Measurements from ENCODE around the gene TOMM40.

Gene TOMM40

DNA sequence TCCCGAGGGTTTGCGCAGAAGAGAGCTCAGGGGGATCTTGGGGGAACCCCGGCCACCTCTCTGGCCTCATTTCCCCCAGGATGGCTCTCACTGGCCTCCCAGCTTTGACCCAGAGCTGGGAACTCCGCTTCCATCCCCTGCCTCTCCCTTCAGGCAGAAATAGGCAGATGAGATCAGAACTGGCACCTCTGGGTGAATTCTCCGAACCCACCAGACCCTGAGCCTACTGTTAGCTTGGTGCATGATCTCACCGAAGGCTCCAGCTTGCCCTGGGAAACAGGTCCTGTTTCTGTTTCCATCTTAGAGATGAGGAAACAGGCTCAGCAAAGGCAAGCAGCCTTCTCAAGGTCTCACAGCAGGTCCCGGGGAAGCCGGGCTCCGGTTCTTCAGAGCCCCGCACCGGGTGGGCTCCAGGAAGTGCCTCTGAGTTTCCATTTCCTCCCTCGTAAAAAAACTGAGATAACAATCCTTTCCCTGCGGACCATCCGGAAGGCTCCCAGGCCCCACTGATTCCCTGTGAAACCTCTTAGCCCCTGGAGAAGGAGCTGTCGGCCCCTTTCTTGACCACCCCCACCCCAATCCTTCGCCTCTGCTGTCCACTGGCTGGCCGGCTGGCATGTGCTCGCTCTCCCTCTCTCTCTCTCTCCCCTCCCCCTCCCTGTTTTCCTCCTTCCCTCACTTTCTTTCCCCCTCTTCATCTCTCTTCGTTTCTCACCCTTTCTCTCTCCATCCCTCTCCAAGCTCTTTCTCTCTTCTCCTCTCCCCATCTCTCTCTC is 42.8 kb upstream of the TOMM40 start:
- no peak for DNase-seq (ENCODE audit: extremely low read depth, low read depth)
- peak overlapping the region; percentile 95 for H3K4me3 ChIP-seq (replicated peaks; ENCODE audit: low read depth, low read length)
- TF ChIP-seq, protein P1, sequence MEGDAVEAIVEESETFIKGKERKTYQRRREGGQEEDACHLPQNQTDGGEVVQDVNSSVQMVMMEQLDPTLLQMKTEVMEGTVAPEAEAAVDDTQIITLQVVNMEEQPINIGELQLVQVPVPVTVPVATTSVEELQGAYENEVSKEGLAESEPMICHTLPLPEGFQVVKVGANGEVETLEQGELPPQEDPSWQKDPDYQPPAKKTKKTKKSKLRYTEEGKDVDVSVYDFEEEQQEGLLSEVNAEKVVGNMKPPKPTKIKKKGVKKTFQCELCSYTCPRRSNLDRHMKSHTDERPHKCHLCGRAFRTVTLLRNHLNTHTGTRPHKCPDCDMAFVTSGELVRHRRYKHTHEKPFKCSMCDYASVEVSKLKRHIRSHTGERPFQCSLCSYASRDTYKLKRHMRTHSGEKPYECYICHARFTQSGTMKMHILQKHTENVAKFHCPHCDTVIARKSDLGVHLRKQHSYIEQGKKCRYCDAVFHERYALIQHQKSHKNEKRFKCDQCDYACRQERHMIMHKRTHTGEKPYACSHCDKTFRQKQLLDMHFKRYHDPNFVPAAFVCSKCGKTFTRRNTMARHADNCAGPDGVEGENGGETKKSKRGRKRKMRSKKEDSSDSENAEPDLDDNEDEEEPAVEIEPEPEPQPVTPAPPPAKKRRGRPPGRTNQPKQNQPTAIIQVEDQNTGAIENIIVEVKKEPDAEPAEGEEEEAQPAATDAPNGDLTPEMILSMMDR (IDR thresholded peaks at IDR 0.05; ENCODE audit: low read depth, low read length, missing control alignments) = no peak

DNA sequence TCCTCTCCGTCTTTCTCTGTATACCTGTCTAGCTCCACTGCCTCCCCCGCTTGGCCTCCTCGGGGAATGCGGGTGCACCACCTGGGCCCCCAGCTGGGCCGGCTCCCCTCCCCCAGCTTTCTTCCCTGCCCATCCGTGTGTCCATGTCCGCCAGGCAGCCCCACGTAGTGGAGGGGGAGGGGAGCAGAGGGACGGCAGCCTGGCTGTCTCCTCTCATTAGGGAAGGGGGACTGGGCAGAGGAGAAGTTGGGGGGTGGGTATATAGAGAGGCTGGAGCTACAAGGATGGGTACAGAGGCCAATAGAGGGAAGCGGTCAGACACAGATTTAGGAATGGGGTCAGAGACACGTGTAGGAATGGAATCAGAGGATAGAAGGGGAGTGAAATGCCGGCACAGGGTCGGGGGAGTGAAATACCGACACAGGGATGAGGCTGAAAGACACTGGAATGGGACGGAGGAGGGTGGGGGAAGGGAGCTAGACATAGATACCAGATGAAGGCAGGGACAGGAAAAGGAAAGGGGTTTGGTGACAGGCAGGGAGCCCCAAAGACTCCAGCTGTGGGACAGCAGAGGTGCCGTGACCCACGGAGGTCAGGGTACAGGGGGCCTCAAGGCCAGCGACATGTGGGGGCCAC is 42.1 kb upstream of the TOMM40 start:
- peak overlapping the region; percentile 95 for H3K4me3 ChIP-seq (replicated peaks; ENCODE audit: low read depth, low read length)
- TF ChIP-seq, protein P1 (IDR thresholded peaks at IDR 0.05; ENCODE audit: low read depth, low read length, missing control alignments) = no peak
- DNase-seq (ENCODE audit: extremely low read depth, low read depth) = no peak

DNA sequence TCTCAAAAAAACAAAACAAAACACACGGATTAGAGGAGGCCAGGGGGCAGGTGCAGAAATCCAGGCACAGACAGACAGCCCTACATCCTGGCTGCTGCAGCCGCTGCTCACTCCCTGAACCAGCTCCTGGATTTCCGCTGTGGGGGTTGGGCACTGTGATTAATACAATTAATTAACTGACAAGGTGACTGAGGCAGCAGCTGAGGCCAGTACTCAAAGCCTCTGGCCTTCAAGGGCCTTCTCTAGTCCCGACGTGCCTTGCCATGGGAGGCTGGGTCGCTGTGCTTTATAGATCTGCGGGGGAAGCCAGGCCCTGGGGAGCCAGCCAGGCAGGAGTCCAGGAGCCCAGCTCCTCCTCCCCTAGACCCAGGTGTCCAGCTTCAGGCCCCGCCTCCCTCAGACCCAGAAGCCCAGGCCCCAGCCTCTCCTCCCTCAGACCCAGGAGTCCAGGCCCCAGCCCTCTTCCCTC is 40.4 kb upstream of the TOMM40 start:
- TF ChIP-seq, protein P1 (IDR thresholded peaks at IDR 0.05; ENCODE audit: low read depth, low read length, missing control alignments) = no peak
- no peak overlapping the region for H3K4me3 ChIP-seq (replicated peaks; ENCODE audit: low read depth, low read length)

DNA sequence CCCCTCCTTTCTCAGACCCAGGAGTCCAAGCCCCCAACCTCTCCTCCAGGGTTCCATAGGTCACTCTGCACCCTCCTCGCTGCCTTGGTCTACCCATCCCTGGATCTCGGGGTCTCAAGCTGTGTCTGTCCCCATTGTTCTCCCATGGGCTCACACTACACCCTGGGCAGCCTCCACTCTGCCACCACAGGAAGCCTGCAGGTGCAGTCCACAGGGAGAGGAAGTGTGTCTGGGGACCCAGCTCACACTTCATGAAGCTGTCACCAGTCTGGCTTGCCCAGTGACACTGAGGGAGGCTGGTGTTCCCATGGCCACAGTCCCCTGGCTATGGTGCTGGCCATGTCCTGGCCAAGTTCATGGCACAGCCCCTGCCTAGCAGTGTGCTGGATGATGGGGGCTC is 39.6 kb upstream of the TOMM40 start:
- TF ChIP-seq, protein P1 (IDR thresholded peaks at IDR 0.05; ENCODE audit: low read depth, low read length, missing control alignments) = no peak
- no peak for DNase-seq (ENCODE audit: extremely low read depth, low read depth)
- H3K4me3 ChIP-seq (replicated peaks; ENCODE audit: low read depth, low read length) = no peak overlapping the region

More for the DNA sequence above, 40.4 kb upstream of the TOMM40 start:
- DNase-seq (ENCODE audit: extremely low read depth, low read depth) = no peak

DNA sequence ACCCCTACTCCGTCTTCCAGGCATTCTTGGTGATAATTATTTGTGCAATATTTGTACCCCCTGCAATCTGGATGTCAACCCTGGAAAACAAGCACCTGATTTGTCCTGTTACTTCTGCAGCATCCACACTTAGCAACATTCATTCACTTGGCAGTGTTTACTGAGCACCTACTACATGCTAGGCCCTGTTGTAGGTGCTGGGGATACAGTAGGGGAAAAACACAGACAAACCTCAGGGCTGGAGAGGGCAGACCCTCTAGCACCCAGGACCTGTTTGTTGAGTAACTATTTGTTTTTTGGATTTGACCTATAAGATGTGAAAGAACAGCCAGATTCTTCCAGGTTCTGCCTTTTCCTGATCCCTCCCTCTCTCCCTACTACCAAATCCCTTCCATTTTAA is 35.4 kb upstream of the TOMM40 start:
- no peak for DNase-seq (ENCODE audit: extremely low read depth, low read depth)
- no peak overlapping the region for H3K4me3 ChIP-seq (replicated peaks; ENCODE audit: low read depth, low read length)
- TF ChIP-seq, protein P1 (IDR thresholded peaks at IDR 0.05; ENCODE audit: low read depth, low read length, missing control alignments) = no peak

DNA sequence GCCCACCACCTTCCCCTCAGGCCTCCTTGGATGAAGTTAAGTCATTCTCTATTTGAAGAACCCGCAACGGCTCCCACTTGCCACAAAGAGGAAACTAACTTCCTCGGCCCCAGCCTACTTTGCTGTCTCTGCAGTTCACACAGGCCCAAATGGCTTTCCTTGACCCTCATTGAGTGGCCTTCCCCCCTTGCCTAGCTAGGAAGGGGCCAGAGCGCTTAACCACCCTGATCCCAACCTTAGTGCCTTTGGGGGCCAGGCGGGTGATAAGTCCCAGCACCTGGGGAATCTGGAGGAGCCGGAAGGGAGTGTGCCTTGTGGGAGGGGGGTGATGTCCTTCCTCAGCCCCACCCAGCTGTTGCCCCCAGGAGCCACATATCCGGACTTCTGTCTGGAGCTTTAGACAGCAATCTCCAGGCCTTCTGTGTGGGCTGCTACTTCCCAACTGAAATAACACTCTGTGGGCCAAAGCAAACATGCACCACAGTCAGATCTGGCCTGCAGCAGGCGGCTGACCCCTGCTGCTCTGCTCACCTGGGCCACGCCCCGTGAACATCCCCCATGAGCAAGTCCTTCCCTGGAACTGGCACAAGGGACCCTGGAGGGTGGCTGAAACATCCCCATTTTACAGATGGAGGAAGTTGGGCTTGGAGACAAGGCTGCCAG is 34.5 kb upstream of the TOMM40 start:
- DNase-seq (ENCODE audit: extremely low read depth, low read depth) = no peak
- H3K4me3 ChIP-seq (replicated peaks; ENCODE audit: low read depth, low read length) = no peak overlapping the region
- TF ChIP-seq, protein P1 (IDR thresholded peaks at IDR 0.05; ENCODE audit: low read depth, low read length, missing control alignments) = no peak
